GM12801 (cell line): Measurements from ENCODE around the gene ENPP3.

Source experiments
- CTCF ChIP-seq: IDR thresholded peaks from one replicate; pipeline ENCODE4 v1.5.1; 2011; ENCODE audit warnings: control low read depth; ENCODE audit not compliant: insufficient read length; ENCODE audit errors: extremely low read depth

ENPP3 gene

GRCh38 chr6:131636880-131637792, at the start of gene ENPP3:
Gene ENPP3 (plus strand): TSS chr6:131637302. CDS start chr6:131637385, 83 bp downstream.
- no peak for TF ChIP-seq CTCF

GRCh38 chr6:131587909-131588308, 49.2 kb upstream of the ENPP3 start:
- no peak for TF ChIP-seq CTCF

GRCh38 chr6:131588643-131589042, 48.5 kb upstream of the ENPP3 start:
- TF ChIP-seq CTCF, result no peak

- TF ChIP-seq CTCF, result no peak
Measured at GRCh38 chr6:131592935-131593334, 44.2 kb upstream of the ENPP3 start.

GRCh38 chr6:131594074-131594473, 43.0 kb upstream of the ENPP3 start:
- TF ChIP-seq CTCF, result no peak

GRCh38 chr6:131597446-131597845, 39.7 kb upstream of the ENPP3 start:
- TF ChIP-seq CTCF, result no peak

GRCh38 chr6:131600716-131601115, 36.4 kb upstream of the ENPP3 start:
- no peak for TF ChIP-seq CTCF
